Ureter (tissue), 1 donor: ENCODE measurements around the gene SUGCT. TPM values are rescaled to one million over a fixed set of nuclear protein-coding genes. Genes with fewer than 3 reads are reported as not detected.
"Not testable (repeated sequence)": the region's sequence is repeated elsewhere in the genome, so short reads cannot be mapped to it uniquely, and the experiment has no call there.

ENCODE experiments used
- DNase-seq: peaks from one replicate; pipeline ENCODE4 v3.0.0-alpha.2; 2020; ENCODE audit warnings: low spot score
- total RNA-seq: library from RNA; stranded (reverse); gene quantifications from one replicate; pipeline ENCODE4 v1.2.4, GENCODE V29; 2023
- donor health status: DM: yes; HTN: yes; CAD: no.

SUGCT gene
- total RNA-seq, 1 donor from 2014 or later, result 3.1 TPM

DNA sequence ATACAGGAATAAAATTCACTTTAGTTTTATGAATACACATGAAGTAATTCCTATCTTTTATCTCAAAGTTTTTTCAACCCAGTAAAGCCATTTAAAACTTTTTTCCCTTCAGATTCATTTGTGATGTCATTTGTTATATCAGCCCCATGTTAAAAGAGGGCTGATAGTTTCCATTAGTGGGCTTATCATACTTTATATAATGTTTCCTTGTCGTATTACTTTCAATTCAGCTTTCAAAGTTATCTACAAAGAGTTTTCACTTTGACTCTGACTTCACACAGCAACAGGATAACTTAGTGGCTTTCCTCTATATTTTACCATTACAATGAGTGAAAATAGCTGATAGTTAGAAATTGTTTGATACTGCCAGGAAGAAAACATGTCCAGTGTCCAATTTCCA, 484.8 kb downstream of the SUGCT start:
- no peak for DNase-seq

DNA sequence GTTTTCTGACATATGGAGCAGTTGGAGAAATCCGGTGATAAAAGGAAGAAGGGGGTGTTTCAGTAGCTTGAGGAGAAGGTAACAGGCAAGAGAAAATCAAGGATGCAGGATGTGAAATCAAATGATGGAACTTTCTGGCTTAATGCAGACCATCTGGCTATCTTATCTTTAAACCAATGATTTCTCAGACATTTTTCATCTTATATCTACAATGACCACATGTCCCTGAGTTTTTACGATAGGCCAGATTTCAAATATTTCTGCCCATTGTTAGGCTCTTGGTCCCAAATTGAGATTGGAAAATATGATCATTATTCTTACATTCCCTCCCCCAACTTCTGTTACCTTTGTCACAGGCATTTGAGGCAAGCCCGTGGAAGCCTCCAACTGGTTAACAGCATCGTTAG, 486.8 kb downstream of the SUGCT start:
- DNase-seq, result no peak

DNA sequence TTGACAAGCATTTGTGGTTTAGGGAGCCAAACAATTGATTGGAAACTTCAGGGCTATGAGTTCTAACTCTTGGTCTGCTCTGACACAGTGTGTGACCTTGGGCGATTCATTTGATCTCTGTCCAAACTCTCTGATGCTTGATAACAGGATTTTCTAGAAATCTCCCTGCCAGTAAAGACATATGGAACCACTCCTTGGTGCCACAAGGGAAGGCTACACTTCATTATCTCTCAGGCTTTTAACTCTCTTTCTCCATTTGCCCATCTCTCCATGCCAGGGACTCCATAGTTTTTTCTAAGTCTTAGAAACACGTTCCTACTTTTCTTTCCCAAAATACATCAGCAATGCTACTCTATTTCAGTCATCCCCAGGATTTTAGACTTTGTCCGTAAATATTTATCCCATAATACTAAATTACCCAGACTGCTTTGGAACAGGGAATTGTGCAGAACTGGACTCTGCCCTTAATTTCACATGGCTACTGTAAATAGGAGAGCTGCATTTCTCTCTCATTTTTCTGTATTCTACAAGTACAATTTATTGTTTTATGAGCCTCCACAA, 488.2 kb downstream of the SUGCT start:
- no peak for DNase-seq

DNA sequence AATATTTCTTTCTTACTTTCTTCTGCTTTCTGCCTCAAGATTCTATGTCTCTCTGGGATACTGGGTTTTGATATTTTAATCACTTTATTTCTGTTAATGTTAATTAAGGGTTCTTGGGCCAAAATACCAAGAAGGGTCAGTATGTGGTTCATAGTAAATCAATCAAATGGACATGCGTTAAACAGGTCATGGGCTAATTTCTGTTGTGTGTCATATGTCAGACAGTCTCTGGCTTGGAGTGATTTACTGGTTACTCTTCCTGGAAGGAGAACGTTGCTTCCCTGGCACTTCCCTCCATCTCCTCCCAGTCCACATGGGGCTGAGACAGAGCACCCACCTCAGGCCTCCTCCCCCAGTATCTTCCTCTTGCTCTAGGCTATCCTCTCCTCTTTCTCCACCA, 489.1 kb downstream of the SUGCT start:
- no peak for DNase-seq

DNA sequence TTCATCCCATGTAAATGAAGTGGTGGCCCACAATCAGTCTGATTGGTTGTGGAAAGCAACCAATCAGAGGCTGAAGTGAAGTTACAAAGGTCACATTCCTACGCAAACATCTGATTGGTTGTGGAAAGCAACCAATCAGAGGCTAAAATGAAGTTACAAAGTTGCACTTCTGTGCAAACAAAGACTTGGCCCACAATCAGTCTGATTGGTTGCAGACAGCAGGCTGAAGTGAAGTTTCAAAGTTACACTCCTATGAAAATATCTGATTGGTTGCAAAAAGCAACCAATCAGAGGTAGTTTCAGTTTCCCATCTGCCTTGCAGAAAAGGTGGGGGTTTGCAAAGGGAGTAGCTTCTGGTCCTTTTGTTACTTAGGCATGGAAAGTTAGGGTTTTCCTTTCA, 492.6 kb downstream of the SUGCT start:
- not testable (repeated sequence) for DNase-seq

DNA sequence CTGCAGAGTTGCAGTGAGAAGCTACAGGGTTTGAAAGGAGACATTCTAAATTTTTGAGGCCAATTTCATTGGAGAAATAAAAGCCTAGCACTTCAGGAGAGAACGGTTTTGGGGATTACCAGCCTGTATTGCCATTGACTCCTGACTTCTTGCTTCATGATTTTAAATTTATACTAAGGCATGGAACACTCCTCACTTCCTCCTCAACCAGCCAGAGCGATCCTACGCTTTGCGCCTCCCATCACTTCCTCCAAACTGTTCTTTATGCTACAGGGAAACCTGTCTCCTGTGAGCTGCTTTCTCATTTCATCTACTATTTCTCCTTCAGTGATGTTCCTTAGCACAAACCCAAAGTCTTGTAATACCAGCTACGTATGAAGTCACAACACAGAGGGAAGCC, 495.1 kb downstream of the SUGCT start:
- DNase-seq, result no peak

DNA sequence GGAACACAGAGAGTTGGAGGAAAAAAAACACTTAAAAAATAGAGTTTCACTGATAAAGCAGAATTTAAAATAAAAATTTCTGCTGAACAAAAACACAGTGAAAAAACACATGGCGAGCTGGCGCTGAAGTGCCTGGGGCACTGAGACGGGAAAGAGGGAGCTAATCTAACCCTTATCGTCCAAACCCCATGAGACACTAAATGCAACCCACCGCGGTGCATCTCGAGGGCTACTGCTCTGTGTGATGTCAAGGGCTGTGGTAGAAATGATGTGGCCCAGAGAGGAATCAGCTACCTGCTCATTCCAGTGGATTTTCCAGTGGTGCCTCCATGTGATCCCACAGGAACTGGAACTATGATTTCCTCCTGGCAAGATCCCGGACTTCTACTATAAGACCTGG, 499.3 kb downstream of the SUGCT start:
- no peak for DNase-seq

DNA sequence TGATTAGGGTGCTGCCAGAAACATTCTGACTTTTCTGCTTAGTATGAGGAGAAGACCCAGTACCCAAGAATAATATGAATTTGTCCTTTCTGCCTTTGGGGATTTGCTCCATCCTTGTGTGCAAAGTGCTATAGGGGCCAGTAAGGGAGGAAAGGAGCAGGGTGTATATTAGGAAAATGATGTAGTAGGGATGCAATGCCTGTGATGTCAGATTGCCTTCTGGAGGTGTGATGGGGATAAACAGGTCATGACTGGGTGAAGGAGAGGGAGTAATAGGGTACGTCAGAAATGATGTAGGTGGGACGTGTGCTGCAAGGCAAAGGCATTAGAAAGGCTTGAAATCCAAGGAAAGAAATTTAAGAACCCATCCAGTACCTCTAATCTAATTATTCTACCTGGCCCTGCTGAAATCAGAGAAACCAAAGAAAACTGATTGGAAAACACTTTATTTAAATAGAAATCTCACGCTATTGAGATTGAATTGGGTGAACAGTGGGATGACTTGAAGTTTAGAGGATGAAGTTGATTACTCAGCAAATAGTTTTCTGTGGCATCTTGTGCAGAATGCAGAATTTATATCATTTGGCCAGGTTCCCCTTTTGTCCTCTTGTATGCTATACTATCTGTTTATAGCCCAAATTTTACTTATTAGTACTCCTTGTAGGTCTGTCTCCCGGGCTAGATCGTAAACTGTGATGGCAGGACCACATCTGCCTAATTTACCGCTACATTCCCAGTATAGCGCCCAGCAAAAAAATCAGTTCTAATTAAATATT, 503.9 kb downstream of the SUGCT start:
- no peak for DNase-seq

DNA sequence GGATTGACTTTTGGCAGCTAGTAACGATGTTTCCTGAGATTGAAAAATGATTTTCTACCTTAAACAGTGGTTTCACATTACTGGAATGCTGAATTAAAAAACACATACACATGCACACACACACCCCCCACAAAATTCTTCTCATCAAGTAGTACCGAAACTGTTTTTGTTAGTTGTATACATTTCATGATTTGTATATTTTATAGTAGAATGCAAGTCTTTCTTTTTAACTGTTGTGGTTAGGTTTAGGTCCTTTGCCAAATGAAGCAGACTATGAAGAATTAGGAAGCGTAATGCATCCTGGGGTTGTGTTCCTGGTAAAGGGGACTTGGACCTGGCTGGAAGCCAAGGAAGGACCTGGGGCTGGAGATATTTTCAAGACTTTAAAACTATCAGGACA, 505.8 kb downstream of the SUGCT start:
- no peak for DNase-seq

DNA sequence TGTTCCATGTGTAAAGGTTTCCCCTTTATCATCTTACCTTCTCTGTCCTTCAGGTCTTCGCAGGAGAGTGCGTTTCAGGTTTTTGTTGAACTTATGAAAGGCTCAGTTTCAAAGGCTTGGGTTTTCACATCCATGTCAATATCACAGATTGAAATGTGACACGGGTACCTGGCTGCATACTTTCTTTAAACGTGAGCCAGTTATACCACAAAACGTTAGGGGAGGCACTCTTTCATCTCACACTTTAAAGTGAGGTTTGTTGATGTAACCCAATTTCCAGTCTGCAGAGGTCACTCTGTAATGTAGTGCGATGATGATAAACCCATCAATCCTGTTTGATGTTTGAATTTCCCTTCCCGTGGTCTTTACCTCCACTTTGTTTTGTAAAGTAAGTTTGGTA, 506.9 kb downstream of the SUGCT start:
- DNase-seq, result no peak

DNA sequence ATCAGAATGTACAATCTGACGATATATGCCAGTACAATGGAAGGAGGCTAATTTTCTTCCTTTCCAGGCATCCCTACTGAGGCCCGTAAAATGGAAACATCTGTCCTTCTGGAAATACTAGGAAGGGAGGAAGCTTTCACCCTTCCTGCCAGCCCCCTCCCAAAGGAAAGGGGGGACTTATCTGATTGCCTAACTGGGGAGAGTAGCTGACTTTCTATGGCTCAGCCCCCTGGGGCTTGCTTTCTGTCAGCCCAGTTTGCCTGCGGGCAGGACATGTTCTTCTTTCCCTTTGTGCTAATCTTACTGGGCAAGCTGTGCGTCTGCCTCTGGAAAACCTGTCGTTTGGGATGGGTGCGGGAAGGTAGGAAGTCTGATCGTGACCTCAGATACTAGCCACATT, 508.9 kb downstream of the SUGCT start:
- no peak for DNase-seq

DNA sequence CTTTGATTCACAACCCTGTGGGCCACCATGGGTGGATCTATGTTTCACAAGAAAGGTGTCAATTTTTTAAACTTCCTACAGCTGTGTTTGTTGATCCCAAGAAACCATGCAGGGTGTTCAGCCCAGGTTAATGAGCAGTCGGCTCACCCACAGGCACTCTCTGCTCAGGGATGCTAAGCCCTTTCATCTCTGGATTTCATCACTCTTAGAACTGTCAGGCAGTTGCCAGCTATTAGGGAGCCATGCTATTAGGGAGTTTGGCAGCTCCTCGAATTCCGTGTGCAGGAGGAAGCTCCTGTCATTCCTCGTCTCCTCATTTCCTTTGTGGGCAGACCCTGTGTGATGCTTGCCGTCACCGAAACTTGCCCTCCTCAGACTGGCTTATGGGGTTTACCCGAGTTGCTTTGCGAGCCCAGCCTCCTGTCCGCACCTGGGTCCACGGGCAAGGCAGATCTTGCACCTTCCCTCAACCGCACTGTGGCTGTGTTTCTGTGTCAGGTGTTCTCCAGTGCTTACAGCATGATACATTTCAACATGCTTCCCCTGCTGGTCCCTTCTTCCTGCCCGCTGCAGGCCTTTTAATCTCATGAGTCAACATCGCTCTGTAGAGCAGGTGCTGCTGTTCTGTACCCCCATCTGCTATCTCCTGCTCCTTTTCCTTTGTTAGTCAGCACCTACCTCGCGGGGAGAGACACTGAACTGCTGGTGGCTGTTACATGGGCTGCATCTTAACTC, 509.8 kb downstream of the SUGCT start:
- DNase-seq, result no peak

DNA sequence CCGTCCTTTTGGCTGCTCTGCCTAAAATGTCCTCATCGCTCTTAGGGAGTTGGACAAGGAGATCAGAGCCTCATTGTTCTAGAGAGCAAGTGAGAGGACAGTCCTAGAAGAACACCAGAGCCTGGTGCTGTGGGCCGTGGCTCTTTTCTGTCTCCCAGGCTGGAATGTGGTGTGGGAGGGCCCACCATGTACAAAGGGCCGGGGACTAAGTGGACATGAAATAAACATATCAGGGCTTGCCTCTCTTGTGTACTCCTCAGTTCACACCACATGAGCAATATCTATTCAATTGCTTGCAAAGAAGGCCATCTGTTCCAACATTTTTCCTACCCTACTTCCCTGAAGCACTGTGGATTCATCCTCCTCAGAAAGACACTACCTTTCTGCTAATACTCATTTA, 510.4 kb downstream of the SUGCT start:
- DNase-seq, result no peak

DNA sequence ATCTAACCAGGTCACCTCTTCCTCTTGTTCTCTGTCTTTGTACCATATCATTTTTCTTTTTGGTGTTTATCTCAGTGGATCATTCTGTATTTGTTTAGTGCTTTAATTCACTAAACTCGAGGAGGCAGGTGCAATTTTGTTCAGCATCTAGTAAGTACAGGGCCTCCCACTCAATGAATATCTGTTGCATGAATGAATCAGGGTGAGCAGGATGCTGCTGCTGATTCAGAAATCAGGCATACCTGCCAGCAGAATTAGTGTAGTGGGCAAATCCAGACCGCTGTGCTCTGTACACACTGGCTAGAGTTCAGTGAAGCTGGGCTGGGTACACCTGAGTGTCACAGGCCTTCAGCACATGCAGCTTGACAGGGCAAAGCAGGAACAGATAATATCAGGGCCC, 511.9 kb downstream of the SUGCT start:
- DNase-seq, result no peak

DNA sequence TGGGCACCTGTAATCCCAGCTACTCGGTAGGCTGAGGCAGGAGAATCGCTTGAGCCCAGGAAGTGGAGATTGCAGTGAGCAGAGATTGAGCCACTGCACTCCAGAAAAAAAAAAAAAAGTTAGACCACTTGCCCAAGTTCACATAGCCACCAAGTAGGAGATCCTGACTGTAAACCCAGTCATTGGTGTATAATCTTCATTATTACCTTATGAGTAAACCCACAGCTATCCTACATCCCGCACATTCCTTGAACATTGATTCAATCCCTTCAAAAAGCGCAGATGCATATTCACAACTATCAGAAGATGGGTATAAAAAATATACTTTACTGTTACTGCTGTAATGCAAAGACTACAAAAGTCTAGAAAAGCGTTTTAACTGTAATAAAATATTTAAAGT, 512.9 kb downstream of the SUGCT start:
- no peak for DNase-seq

DNA sequence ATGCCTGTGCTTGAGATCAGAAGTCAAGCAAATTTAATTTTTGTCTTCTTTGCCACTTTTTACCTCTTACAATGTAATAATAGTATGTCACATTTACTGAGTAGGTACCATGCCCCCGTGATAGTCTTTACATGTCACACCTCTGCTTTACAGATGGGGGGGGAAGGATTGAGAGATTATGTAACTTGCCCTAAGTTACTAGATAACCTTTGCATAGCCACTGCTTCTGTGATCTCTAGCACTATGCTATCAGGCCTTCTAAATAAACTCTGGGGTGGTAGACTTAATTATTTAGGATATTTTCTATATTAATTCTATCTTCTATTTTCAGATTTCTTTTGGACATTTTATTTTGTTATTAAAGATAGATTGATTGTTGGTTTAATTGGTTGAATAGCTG, 514.4 kb downstream of the SUGCT start:
- no peak for DNase-seq

DNA sequence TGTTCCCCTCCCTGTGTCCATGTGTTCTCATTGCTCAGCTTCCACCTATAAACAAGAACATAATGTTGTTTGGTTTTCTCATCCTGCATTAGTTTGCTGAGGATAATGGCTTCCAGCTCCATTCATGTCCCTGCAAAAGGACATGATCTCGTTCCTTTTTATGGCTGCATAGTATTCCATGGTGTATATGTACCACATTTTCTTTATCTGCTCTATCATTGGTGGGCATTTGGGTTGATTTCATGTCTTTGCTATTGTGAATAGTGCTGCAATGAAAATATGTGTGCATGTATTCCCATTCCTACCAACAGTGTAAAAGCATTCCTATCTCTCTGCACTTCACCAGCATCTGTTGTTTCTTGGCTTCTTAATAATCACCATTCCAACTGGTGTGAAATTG, 516.1 kb downstream of the SUGCT start:
- DNase-seq, result not testable (repeated sequence)

DNA sequence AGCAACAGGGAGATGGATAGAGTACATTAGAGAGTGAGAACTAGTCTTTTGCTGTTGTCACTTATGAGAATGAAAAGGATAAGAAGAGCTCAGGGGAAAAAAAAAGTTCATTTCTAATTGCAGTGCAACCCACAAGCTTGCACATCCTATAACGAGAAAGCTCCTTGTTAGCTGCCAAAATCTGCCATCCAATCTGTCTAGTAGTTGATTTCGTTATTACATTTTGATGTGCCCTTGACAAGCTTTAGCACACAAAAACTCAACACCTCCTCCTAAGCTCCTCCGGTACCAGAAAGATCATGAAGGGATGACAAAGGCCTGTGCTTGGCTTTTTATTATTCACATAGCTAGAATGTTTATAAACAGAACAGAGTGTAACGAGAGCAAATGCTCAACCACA, 519.4 kb downstream of the SUGCT start:
- DNase-seq, result no peak

DNA sequence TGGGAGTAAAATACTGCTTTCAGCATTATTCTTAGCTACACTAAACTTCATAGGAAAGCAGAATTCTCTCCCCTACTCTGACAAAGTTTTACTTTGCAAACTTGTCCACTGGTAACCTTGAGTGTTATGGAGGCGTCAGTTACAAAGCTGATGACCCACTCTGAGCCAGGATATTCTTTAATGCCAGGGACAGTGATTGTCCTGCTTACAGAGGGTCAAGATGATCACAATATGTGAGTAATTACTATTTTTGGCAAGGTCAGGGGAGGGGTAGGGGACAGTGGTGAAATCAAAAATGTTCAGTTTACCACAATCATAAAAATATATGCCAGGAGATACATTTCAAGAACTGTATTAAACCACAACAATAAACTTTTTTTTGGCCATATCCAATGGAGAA, 520.6 kb downstream of the SUGCT start:
- no peak for DNase-seq

DNA sequence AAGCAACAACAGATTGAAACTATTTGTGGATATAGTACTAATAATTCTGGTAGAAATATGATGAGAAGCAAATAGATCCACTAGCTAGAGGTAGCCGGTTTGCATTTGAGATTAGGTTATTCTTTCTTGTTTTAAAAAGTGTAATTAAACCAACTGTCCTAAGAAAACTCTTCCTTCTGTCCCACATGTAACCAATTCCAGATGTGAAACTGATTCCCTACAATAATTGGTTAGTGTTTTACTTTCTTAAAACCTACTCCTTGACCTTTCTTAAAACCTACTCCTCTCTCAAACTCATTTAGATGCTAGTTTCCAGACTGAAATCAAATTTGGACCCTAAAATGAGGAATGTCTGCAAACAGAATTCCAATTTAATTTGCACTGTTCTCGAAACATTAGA, 521.5 kb downstream of the SUGCT start:
- no peak for DNase-seq

DNA sequence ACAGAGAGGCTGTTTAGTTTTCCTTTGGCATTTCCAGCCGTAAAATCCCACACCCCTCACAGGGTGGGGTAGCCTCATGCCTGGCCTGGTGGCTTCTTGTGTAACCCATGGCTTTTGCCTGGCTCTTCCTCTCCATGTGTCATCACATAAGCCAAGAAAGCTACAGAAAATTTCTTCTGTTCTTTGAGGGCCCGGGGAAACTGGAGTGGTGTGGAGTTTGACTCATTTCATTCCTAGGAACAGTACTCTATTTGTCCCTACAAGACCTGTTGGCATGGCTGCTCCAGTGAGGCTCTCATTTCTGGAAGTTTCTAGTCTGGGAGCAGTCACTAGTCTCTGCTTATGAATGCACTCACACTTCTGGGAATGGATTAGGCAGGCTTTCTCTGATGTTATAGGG, 523.9 kb downstream of the SUGCT start:
- DNase-seq, result no peak

DNA sequence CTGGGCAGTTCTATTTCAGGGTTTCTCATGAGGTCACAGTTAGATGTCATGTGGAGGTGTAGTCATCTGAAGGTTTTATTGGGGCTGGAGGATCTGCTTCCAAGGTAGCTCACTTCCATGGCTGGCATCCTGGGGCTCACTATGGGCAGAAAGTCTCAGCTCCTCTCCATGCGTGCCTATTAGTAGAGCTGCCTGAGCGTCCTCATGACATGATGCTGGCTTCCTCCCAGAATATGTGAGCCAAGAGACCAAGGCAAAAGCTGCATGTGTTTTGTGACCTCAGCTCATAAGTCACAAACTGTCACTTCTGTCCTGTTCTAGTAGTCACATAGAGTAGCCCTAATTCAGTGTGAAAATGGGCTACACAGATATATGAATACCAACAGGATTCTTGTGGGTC, 524.4 kb downstream of the SUGCT start:
- DNase-seq, result no peak

DNA sequence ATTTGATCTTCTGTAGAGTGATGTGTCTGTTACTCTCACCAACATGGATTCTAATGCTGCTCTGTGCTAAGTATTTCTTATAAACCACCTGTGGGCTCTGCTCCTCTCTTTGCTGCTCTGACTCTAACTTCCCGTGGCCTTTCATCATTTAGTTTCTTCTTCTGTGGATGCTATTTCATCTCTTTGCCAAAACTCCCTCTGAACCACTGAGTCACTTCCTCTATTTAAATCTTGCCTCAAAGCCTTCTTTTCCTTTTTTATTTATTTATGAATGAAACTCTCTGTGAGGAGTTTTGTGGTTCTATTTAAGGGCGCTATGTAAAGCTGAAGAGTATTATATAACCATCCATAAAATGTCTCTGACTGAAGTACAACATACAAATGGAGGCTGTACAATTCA, 538.5 kb downstream of the SUGCT start:
- DNase-seq, result no peak
